Nephron (organoid): ENCODE measurements around the gene ANKRD11.

ENCODE experiments used
- H3K27ac Mint-ChIP-seq, 3 experiments: 2 replicates each; pipeline ENCODE4 v1.8.0; 2020; ENCODE audit warnings: mixed read lengths in 3 of 3, mild to moderate bottlenecking in 2 of 3, moderate library complexity in 1 of 3
- H3K27me3 Mint-ChIP-seq: 2 replicates; pipeline ENCODE4 v1.8.0; 2021; ENCODE audit warnings: low read depth, mild to moderate bottlenecking, moderate library complexity, mixed read lengths
- H3K36me3 Mint-ChIP-seq: 2 replicates; pipeline ENCODE4 v1.8.0; 2020; ENCODE audit warnings: low read depth, mixed read lengths
- H3K4me1 Mint-ChIP-seq: 2 replicates; pipeline ENCODE4 v1.8.0; 2020; ENCODE audit warnings: mixed read lengths
- H3K4me3 Mint-ChIP-seq, 3 experiments: 2 replicates each; pipeline ENCODE4 v1.8.0; 2020; ENCODE audit warnings: mild to moderate bottlenecking in 3 of 3, mixed read lengths in 3 of 3, moderate library complexity in 2 of 3
- H3K9me3 Mint-ChIP-seq: 2 replicates; pipeline ENCODE4 v1.8.0; 2020; ENCODE audit warnings: mixed read lengths
- CTCF ChIP-seq, 3 experiments: fragments of 200-600 bp; sonication (generic); IDR thresholded peaks; one replicate each; pipeline ENCODE4 v1.5.0; 2021; ENCODE audit warnings: antibody characterized with exemption in 3 of 3; ENCODE audit not compliant: unreplicated experiment in 3 of 3

Gene ANKRD11

DNA sequence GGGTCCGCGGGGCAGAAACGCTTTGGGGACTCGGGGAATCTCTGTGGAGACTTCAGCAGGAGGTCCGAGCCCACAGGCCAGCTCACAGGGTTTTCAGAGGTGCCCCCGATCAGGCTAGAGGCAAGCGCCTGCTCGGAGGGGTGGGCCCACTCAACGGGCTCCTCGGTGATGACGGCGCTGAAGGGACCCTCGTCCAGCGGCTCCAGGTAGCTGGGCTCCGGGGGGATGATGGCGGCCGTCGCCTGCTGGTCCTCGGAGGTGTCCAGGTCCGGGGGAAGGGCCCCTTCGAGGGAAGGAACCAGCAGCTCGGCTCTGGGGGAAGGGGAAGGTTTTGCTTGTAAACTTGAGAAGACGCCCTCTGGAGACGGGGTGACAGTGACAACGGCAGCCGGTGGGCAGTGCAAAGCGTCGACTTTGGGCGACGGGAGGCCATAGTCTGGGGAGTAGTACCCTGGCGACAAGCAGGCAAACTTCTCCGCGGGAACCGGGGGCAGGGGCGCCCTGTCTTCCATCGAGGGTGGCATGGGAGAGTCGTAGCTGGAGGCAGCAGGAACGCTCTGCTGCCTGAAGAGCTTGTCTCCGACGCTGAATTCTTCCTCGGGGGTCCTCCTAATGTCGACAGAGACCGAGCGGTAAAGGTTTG lies 209.7 kb downstream of the ANKRD11 start:
- H3K4me3 Mint-ChIP-seq: no peak overlapping the region
- H3K4me1 Mint-ChIP-seq: no peaks in the 10 kb centered on the region
- no peaks in the 10 kb centered on the region for H3K27me3 Mint-ChIP-seq
- no peak overlapping the region for H3K27ac Mint-ChIP-seq
- TF ChIP-seq CTCF (IDR thresholded peaks at IDR 0.05; ENCODE audit: unreplicated experiment in 3 of 3): no peak
- H3K9me3 Mint-ChIP-seq: no peaks in the 10 kb centered on the region
- peaks cover 18% of the 10 kb centered on the region for H3K36me3 Mint-ChIP-seq

- Mint-ChIP-seq H3K36me3 (peaks cover 22% of the 10 kb centered on the region), H3K27me3 (no peaks in the 10 kb centered on the region), H3K4me1 (no peaks in the 10 kb centered on the region), H3K27ac (no peak overlapping the region), H3K4me3 (no peak overlapping the region), H3K9me3 (no peaks in the 10 kb centered on the region)
- TF ChIP-seq CTCF (IDR thresholded peaks at IDR 0.05; ENCODE audit: unreplicated experiment in 3 of 3): no peak
These were observed 210.5 kb downstream of the ANKRD11 start for GRCh38 chr16:89279666-89280481.

DNA sequence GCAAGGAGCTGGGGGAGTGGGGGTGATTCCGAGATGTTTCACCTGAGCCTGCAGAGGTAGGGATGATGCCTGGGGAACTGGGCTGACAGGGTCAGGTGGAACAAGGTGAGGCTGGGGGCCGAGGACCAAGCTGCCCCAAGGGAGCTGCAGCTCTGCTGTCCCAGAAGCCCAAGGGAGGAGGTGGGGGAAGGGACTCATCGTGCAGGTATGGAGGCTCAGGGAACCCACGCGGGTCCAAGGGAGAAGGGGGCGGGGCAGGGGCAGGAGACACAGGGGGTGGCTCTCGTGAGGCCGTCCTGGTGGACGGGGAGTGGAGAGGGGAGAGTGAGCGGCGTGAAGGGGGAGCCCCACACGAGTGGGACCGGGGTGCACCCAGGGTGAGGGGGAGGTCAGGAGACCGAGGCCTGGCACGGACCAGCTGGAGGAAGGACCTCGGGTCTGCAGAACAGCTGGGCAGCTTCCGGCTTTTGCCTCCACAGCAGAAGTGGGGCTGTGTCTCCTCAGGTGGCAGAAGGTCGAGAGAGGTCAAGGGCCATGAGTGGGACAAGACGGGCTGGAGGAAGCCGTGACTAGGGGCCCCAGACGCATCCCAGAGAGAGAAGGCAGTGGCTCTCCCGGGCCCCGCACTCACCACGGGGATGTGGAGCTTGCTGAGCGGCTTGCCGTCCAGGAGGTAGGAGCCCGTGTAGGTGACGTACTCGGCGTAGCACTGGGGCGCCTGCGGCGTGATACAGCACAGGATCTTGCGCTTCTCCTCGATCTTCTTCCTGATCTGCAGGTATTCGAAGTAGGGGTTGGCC lies 211.7 kb downstream of the ANKRD11 start:
- Mint-ChIP-seq H3K36me3 (peaks cover 25% of the 10 kb centered on the region), H3K27me3 (no peaks in the 10 kb centered on the region), H3K9me3 (no peaks in the 10 kb centered on the region), H3K4me1 (no peaks in the 10 kb centered on the region), H3K4me3 (no peak overlapping the region), H3K27ac (no peak overlapping the region)
- no peak for TF ChIP-seq CTCF (IDR thresholded peaks at IDR 0.05; ENCODE audit: unreplicated experiment in 3 of 3)

- H3K27ac Mint-ChIP-seq: no peak overlapping the region
- H3K27me3 Mint-ChIP-seq: no peaks in the 10 kb centered on the region
- H3K4me3 Mint-ChIP-seq: no peak overlapping the region
- no peak for TF ChIP-seq CTCF (IDR thresholded peaks at IDR 0.05; ENCODE audit: unreplicated experiment in 3 of 3)
- no peaks in the 10 kb centered on the region for H3K9me3 Mint-ChIP-seq
- no peaks in the 10 kb centered on the region for H3K4me1 Mint-ChIP-seq
- H3K36me3 Mint-ChIP-seq: peaks cover 34% of the 10 kb centered on the region
These were observed 212.6 kb downstream of the ANKRD11 start for GRCh38 chr16:89277641-89278341.

DNA sequence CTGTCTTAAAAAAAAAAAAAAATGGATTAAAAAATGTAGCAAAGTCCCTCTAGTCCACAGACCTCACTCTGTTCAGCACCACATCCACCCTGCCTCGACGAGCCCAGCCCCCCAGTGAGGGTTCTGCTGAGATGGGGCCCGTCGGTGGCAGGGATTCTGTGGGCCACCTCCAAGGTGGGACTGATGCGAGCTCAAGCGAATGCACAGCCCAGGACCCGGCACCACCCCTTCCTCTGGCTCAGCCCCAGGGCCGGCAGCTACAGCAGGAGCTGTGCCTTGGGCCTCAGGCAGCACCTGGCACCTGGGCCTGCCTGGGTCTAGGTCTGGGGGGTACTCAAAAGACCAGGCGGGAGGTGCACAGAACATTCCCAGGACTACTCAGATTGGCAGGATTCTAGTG lies 213.3 kb downstream of the ANKRD11 start:
- Mint-ChIP-seq H3K9me3 (no peaks in the 10 kb centered on the region), H3K4me1 (no peaks in the 10 kb centered on the region), H3K27me3 (no peaks in the 10 kb centered on the region), H3K4me3 (no peak overlapping the region), H3K27ac (no peak overlapping the region), H3K36me3 (peaks cover 40% of the 10 kb centered on the region)
- no peak for TF ChIP-seq CTCF (IDR thresholded peaks at IDR 0.05; ENCODE audit: unreplicated experiment in 3 of 3)
